GM21390 (cell line): ENCODE results near the gene MACROD2.

Source experiments
- ATAC-seq: cut with Tn5 transposase; IDR thresholded peaks from one replicate; pipeline ENCODE4 v1.9.1; 2021; ENCODE audit not compliant: unreplicated experiment

Gene MACROD2

DNA sequence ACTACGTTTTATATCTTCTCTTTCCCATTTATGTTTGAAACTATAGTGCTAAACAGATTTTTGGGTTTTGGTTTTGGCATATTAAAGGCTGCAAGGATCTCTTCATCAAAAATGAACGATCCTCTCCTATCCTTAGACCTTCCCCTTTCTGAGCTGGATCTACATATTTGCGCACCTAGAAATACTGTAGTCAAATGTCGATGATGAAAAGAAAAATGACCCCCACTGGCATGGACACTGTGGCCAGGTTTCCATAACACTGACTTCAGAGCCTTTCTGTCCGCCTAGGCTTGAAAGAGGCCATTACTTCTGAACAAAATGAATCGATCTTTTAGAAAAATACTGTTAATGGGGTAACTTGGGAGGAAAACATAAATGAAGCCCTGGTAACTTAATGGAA is 336.3 kb downstream of the MACROD2 start:
- no peak for ATAC-seq

DNA sequence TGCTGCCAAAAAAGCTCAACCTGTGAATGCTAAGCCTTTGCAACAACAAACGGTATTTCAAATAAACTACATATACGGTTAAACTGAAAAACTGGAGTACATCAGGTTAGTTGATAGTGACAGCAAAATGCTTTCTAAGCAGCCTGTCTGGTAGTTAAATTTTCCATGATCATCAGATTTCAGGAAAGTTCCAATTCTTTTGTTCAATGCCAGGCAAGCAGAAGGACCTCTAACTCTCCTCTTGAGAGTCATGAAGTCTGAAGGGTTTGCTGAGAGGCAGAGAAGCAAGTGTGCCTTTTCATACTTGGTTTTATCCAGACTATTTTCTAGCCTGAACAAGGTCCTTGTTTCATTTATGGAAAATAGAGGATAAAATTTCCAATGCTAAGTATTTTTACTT is 337.6 kb downstream of the MACROD2 start:
- ATAC-seq = no peak

DNA sequence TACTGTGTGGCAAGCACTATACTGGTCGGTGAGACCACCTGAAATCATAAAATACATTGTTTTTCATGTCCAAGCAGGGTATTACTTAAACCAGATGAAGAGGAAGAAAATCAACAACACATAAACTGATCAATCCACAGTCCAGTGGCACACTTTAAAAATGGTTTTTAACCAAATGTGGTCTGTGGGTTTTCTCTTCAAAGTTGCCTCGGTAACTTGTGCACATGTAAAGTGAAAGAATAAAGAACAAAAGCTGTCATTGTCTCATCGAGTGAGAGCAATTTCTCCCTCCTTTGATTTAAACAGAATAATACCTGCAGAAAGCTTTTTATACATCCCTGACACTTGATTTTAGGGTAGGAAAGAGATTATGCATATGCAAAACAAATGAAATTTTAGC is 338.4 kb downstream of the MACROD2 start:
- ATAC-seq = no peak

DNA sequence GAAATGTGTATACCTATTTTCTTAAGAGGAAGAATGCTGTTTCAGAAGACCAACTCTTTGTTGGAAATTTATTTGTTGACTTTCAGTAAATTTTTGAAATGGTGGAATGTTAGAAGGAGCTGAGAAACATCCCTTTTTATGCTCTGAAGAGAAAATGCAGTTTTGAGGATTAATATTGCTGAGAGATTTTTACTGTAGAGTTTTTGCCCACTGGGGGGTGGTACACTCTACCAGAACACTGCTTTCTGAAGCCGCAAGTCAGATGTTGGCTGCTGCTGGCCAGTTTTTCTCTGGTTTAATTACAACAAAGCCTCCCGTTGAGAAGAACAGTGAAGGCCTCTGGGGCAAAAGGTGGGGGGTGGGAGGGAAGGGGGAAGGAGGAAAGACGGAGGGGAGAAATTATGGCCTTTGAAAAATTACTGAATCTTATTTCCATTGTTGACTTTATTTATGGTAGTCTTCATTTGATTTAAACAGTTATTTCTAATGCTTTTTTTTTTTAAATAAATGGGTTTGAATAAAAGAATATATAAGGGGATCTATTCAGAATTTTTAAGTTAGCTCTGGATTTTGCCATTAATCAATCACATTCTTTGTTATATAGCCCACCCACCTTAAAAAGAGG is 339.1 kb downstream of the MACROD2 start:
- ATAC-seq = no peak

DNA sequence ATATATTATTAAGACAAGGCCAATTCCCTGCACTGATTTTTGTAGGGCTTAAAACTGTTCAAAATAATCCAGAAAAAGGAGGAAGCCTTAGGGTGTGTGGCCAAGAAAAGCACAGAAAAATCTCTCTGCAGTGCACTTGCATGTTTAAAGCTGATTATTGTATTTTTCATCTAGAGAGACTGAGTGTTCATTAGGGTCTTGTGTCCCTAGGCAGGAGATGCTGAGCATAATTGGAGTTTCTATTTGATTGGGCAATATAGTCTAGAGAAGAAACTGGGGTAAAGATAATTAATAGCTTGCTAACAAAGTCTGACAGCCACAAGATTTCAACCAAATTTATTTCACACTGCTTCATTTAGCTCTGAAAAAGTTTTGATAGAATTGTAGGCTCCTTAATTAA is 339.7 kb downstream of the MACROD2 start:
- no peak for ATAC-seq

DNA sequence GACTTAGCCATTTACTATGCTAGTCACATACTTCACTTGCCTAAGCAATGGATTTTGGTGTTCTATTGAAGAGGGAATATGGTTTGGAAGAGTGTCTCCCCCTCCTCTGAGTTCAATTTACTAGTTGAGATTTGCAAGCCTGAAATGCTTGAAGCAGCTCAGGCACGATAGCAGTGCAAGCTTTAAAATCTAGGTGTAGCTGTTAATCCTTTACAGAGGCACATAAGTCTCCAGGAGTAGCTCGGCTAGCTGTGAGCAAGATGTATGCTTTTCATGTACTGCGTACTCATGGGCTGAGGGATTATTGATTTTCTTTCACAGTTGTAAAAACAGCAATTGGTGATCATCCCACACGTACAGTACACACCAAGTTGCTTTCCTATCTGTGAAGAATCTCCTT is 341.4 kb downstream of the MACROD2 start:
- ATAC-seq = no peak

DNA sequence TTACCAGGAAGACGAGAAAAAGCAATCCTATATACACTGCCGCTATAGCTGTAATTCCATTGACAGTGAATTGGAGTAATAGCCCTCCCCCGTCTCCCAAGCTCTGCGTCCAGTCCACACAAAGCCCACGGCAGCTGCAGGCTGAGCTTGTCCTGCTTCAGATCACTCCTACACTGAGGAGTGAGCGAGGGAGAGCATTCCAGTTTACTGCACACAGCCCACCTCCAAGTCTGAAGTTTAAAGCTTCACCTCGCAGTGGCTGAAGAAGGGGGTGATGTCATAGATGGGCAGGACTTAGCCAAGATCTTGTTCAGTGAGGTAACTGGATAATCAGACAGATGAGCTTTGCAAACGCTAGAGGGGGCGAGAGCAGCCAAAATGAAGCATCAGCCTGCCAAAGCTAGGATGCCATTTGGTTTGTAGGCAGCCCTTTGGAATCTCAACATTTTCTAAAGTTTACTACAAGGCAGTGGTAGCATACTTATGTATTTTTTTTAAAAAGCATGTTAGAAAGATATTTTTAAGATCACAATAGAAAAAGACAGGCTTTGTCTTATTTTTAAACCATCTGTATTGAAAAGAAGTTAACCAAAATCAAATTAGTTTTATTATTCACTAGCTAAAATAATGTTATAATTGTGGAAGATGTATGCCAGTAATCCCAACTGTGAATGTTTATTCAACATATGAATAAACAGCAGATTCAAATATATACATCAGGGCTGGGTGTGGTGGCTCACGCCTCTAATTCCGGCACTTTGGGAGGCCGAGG is 342.3 kb downstream of the MACROD2 start, which contains the start of gene FLRT3:
TSS of gene FLRT3 (minus strand) at position 213 of the 772 bp plus-strand sequence. CDS start 10,106 bp downstream, outside the sequence.
- peak; percentile 97 for ATAC-seq

DNA sequence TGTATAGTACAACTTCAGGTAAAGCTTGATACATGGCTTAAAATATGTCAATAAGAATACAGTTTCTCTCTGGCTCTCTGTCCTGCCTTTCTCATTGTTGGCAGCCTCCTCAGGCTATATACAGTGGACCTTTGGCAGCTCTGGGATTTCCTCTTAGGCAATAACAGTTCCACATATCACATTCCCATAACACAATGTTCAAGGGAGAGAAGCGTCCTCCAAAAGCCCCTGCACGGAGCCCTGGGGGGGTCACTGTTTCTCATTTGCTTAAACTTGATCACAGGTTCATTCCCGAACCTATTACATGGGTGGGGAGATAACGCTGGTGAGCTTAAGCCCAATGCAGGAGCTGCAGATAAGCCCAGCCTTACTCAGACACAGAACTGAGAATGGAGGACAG is 346.5 kb downstream of the MACROD2 start:
- ATAC-seq = no peak

DNA sequence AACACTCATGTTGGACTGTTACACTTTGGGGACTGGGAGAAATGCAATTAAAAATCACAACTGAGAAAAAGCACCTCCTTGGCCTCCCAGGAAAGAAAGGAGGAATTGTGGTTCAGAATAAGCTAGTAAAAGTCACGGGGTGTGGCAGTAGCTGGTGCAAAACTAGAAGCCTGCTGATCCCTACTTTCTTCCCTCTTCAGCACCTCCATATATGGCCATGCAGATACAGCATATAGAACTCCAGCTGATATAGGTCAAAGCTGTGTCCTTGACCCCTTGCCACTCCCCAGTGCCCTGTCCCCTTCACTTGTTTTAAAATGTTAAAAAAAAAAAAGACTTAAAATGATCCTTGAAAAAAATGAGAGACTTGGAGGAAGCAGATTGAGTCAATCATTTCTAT is 347.6 kb downstream of the MACROD2 start:
- ATAC-seq = no peak

DNA sequence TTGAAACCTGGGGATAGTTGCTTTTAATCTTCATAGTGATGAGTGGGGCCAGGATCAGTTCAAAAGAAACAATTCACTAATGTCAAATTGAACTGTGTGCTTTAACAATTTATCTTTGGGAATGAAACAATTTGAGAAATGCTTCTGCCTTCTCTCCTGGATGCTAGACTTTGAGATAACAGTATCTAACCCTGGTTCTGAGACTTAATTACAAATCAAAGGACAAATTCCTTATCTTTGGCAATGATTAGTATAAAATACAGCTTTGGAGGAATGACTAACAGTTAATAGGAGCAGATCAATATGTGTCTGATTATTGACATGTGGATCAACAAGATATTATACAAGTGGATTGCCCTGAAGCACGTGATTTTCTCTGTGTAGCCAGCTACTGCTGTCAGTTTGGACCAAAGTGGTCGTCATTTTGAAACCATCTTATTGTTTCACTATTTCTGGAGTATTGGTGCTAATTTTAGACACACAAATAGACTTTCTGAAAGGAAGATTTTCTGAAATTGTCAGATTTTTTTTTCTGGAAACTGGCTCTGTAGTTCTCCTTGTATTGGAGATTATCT is 348.3 kb downstream of the MACROD2 start:
- ATAC-seq = no peak

DNA sequence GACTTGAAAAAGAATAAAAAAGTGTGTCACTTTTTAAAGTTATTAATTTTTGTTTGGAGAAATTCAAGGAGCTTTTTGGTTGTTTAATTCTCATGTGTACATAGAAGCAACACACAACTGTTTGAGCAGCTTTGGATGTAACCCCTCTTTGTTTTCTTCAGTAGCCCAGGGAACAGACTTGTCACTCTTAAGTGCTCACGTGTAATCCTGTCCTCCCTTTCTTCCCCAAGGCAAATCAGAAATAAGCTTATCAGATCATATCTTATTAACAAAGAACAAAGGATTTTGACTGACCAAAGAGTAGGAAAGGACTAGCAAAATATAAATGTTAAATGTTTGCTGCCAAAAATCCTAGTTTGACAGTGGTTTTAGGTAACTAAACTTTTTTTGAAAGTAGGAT is 349.4 kb downstream of the MACROD2 start:
- no peak for ATAC-seq

DNA sequence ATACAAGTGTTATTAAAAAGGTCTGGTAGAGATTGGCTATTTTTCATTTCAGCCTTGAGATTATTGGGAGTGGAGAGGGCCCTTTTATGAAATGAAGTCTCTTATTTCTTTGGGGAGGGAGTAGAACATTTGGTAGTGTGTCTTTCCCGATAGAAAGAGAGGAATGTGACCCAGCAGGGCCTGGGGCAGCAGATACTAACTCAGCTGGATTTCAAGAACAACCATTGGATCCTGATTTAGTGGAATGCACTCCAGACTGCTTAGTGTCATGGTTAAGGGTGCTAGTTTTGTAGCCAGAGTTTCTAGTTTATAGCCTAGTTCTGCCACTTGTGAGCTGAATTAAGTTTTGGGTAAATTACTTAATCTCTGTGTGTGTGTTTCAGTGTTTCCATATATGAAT is 360.5 kb downstream of the MACROD2 start:
- ATAC-seq = no peak

DNA sequence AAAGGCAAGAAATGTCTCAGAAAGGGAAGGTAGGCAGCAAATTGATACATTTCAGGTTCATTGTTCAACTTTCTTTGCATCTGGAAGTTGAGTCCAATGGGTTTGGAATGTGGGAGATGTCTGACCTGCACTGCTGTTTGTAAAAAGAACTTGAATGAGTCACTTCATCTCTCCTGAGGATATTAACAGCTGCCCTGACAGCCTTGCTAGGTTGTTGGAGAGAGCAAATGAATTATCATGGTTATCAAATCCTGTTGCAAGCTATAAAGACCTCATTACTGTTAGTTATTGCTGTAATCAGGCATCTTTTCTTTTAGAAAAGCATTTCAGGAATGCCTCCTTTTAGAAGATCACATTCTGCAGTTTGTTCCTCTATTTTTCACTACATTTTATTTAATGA is 365.1 kb downstream of the MACROD2 start:
- no peak for ATAC-seq

DNA sequence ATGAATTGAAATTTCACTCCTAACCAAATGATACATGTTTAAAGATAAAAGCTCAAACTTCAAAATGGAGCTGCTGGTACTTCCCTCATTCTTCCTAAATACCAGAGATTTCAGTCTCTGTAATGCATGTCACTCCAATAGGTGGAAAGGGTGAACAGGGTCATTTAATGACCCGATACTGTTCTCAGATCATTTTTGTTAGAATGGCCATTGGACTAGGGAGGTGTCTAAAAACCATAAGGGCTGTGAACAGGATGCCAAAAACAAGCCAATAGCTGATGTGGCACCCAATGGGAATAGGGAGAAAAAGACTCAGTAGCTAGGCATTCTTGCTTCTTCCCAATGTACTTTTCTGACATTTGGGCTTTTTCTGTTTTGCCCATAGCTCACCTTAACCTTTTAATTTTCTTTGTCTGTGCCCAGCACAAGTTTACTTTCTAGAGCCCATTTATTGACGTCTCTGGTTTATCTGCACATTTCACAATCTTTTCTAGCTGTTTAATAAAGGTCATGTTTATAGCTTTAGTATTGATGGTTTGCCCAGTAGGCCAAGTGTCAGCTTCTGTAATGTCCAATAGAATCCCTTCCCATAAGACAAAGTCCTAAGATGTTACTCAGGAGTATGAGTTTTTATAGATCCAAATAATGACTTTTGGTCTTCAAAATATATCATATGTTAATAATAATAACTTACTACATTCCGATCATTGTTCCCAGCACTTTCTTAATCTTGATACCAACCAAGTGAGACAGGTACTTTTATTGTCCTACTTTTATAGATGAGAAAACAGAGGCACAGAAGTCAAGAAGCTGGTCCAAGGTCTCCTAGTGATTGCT is 366.4 kb downstream of the MACROD2 start:
- no peak for ATAC-seq

DNA sequence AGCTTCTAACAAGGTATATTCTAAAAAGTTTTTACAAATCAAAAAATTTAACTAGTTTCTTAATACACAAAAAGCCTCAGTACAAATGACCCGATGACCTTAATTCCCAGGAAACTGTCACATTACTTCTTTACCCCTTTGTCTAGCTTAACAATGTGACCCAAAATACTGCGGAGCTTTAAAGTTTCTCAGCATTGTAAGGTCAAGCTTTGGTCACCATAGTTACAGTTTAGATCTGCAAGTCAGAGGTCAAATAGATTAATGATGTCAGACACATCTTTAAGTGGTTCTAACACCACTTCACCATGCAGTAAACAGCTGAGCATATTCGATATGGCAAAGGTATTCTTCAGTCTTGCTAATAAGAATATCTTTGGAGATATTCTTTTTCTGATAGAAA is 378.9 kb downstream of the MACROD2 start:
- no peak for ATAC-seq

DNA sequence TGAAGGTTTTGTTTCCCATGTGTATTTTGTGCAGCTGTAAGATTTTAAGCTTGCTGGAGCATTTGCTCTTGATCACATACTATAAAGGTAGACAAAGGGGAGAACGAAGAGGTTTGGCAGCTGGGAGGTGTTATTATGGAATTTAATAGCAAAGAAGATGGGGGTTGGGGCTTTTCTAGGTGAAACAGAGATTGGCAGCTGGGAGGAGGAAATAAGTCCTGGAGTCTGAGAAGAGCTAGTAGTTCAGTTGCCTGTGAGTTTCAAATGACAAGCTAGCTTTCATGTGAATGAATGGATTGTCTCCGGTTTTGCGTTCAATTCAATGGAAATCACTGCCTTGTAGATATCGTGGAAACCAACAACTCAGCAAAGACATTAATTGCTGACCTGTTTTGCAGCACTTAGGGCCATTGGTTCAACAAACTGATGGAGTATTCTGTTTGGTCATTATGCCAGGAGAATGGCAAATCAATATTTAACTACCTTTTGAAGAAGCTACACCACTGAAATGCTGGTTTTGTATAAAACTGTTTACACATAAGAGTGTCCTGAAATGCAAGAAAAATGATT is 380.2 kb downstream of the MACROD2 start:
- no peak for ATAC-seq

DNA sequence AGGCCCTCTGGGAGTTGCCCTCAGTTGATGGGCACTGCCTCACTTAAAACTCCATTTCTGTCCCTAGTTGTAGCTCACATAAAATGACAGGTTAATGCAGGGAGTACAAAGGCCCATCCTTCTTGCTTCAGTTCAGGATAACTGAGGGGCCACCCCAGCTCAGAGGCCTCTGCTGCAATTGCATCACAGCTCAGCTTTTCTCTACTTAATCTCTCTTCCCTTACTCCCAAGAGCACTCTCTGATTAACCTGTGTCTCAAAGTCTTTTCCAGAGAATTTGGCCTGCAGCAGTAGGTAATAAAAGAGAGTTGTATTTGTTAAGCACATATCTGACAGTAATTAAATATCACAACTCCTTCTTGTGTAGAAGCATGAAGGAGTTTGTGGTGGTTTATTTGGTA is 383.0 kb downstream of the MACROD2 start:
- ATAC-seq = no peak

DNA sequence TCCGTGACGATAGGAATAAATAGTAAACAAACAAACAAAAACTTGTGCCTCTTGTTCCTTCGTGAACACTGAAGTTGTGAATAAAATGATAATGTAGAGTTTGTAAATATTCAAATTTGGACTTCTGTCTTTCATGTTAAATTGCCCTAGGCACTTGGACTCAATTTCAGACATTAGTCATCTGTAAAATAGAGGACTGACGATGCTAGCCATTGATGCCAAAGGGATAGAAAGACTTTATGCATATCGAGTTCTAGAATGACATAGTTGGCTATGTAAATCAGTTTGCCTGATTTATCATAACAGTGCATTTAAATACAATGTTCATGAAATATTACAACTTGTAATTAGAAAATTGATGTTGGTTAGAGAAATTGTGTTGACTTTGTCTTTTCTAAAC is 388.0 kb downstream of the MACROD2 start:
- ATAC-seq = no peak

DNA sequence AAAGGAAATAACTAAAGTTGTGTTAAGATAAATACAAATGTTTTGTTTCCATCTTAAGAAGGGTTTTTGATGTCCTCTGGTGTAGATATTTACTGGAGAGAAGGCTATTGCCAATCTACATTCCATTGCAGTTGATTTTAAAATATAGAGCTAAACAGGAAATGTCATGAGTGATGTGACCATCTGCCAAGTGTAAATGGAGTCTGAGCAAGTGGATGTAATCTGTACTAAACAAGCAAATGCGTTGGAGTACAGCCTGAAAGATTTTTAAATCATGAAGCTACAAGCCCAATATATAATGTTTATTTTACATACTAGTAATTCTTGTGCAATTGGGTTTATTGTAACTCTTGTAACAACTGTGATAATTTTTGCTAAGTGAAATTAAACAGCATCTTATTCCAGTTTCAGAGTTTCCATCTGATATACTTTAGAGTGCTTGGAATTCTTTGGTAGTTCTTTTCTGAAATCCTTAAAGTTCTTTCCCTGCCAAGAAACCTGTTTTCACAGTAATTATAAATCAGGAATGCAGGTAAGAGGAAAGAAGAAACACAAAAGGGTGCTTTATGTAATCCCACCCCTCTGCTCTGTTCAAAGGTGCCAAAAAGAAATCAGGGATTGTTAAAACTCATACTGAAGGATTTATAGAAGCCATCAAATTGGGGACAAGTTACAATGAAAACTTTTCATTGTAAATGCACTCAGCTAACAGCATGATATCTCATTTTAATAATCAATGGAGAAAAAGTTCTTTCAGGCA is 389.3 kb downstream of the MACROD2 start:
- no peak for ATAC-seq

DNA sequence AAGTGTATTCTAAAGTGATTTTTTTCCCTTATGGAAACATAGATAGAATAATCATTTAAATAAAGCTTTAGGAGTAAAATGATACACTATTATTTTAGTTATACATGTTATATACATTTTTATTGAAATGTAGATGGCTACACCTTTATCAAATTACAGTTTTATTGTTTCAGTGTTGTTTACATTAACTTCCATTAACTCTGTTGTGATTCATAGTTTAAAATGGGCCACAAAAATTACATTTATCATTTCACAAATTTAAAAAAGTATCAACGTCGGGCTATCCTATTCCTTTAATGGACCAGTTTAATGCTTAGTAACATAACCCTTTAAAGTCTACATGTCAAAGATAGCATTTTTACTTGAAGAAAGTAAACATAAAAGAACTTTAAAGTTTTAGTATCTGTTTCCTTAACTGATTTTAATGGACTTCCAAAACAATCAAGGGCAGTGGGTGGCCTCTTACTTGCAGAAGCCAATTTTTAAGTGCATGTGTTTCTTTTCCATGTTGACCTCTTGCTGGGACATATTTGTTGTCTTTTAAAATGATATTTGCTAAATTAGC is 389.9 kb downstream of the MACROD2 start:
- no peak for ATAC-seq
